ENCODE data around the gene ARHGAP19.
"Not testable (repeated sequence)": the region's sequence is repeated elsewhere in the genome, so short reads cannot be mapped to it uniquely, and the experiment has no call there.

Gene ARHGAP19

GRCh38 chr10:97270523-97271154 is 21.8 kb downstream of the ARHGAP19 start:
- TF ChIP-seq PPARA (CRISPR knock-in tag; IDR thresholded peaks at IDR 0.05; ENCODE audit: borderline replicate concordance) (no peak), CREB5 (CRISPR knock-in tag; IDR thresholded peaks at IDR 0.05; ENCODE audit: low read depth) (no peak), ESRRG (CRISPR knock-in tag; IDR thresholded peaks at IDR 0.05) (no peak)
- no peak for ATAC-seq

- ATAC-seq: no peak
Observed at GRCh38 chr10:97267671-97268070, 24.8 kb downstream of the ARHGAP19 start.

GRCh38 chr10:97265095-97265494 is 27.3 kb downstream of the ARHGAP19 start:
- not testable (repeated sequence) for ATAC-seq

More at GRCh38 chr10:97267671-97268070, 24.8 kb downstream of the ARHGAP19 start:
- TF ChIP-seq ZC3H10 (CRISPR knock-in tag; IDR thresholded peaks at IDR 0.05) (no peak), CREB5 (CRISPR knock-in tag; IDR thresholded peaks at IDR 0.05; ENCODE audit: low read depth) (no peak), ARNTL (CRISPR knock-in tag; IDR thresholded peaks at IDR 0.05; ENCODE audit: borderline replicate concordance, low read depth) (no peak), ISL1 (CRISPR knock-in tag; IDR thresholded peaks at IDR 0.05) (no peak), CSRNP3 (CRISPR knock-in tag; IDR thresholded peaks at IDR 0.05) (no peak), PPARA (CRISPR knock-in tag; IDR thresholded peaks at IDR 0.05; ENCODE audit: borderline replicate concordance) (no peak), ZNF565 (CRISPR knock-in tag; conservative IDR thresholded peaks at IDR 0.05; ENCODE audit: low read depth) (no peak), BACH2 (CRISPR knock-in tag; IDR thresholded peaks at IDR 0.05; ENCODE audit: borderline replicate concordance) (no peak), SNAI2 (CRISPR knock-in tag; IDR thresholded peaks at IDR 0.05) (no peak)

- ATAC-seq: no peak
Observed at GRCh38 chr10:97263971-97264370, 28.5 kb downstream of the ARHGAP19 start.

More at GRCh38 chr10:97263971-97264370, 28.5 kb downstream of the ARHGAP19 start:
- TF ChIP-seq PPARA (CRISPR knock-in tag; IDR thresholded peaks at IDR 0.05; ENCODE audit: borderline replicate concordance) (no peak), RARB (CRISPR knock-in tag; IDR thresholded peaks at IDR 0.05) (no peak), CSDC2 (CRISPR knock-in tag; IDR thresholded peaks at IDR 0.05) (no peak), GLIS3 (CRISPR knock-in tag; IDR thresholded peaks at IDR 0.05) (no peak), ISL1 (CRISPR knock-in tag; IDR thresholded peaks at IDR 0.05) (no peak), TCF4 (CRISPR knock-in tag; IDR thresholded peaks at IDR 0.05; ENCODE audit: borderline replicate concordance) (no peak), SNAI2 (CRISPR knock-in tag; IDR thresholded peaks at IDR 0.05) (no peak), CREB5 (CRISPR knock-in tag; IDR thresholded peaks at IDR 0.05; ENCODE audit: low read depth) (no peak), ARNTL (CRISPR knock-in tag; IDR thresholded peaks at IDR 0.05; ENCODE audit: borderline replicate concordance, low read depth) (no peak), TOX (CRISPR knock-in tag; IDR thresholded peaks at IDR 0.05; ENCODE audit: borderline replicate concordance) (no peak), ZNF70 (CRISPR knock-in tag; IDR thresholded peaks at IDR 0.05) (no peak), ZFP3 (CRISPR knock-in tag; IDR thresholded peaks at IDR 0.05) (no peak), CSRNP3 (CRISPR knock-in tag; IDR thresholded peaks at IDR 0.05) (no peak), ZFP30 (CRISPR knock-in tag; IDR thresholded peaks at IDR 0.05) (no peak), ZNF565 (CRISPR knock-in tag; conservative IDR thresholded peaks at IDR 0.05; ENCODE audit: low read depth) (no peak), TSHZ2 (CRISPR knock-in tag; IDR thresholded peaks at IDR 0.05) (no peak), OSR1 (CRISPR knock-in tag; IDR thresholded peaks at IDR 0.05) (no peak), POU6F1 (CRISPR knock-in tag; IDR thresholded peaks at IDR 0.05; ENCODE audit: borderline replicate concordance, low read depth) (no peak), BACH2 (CRISPR knock-in tag; IDR thresholded peaks at IDR 0.05; ENCODE audit: borderline replicate concordance) (no peak), ZC3H10 (CRISPR knock-in tag; IDR thresholded peaks at IDR 0.05) (no peak)
